Fibroblast of lung (primary cell): ENCODE data around the gene ATF6B. TPM values are rescaled to one million over a fixed set of nuclear protein-coding genes. Genes with fewer than 3 reads are reported as not detected.
"Not testable (repeated sequence)": the region's sequence is repeated elsewhere in the genome, so short reads cannot be mapped to it uniquely, and the experiment has no call there.

ENCODE experiments used
- DNase-seq, 2 donors: peaks; one replicate each; pipeline versions ENCODE4 v3.0.0 to v3.0.0-alpha.2; 2010; ENCODE audit warnings: low read depth in 2 of 2
- H2AFZ ChIP-seq: 2 replicates; pipeline ENCODE4 v1.5.1; 2012; ENCODE audit warnings: low read length, control low read depth, inconsistent platforms
- H3K27ac ChIP-seq: 2 replicates; pipeline ENCODE4 v1.5.1; 2011; ENCODE audit warnings: low read length, control low read depth; ENCODE audit not compliant: insufficient read depth
- H3K27me3 ChIP-seq: 2 replicates; pipeline ENCODE4 v1.5.1; 2011; ENCODE audit warnings: mild to moderate bottlenecking, low read length; ENCODE audit not compliant: control insufficient read depth, insufficient read depth
- H3K36me3 ChIP-seq: 2 replicates; pipeline ENCODE4 v1.5.1; 2011; ENCODE audit warnings: low read length; ENCODE audit not compliant: control insufficient read depth, insufficient read depth
- H3K4me1 ChIP-seq: 2 replicates; pipeline ENCODE4 v1.5.1; 2011; ENCODE audit warnings: low read length; ENCODE audit not compliant: control insufficient read depth, insufficient read depth; ENCODE audit errors: extremely low read depth
- H3K4me2 ChIP-seq: 2 replicates; pipeline ENCODE4 v1.5.1; 2011; ENCODE audit warnings: low read length, control low read depth; ENCODE audit not compliant: insufficient read depth; ENCODE audit errors: extremely low read depth
- H3K4me3 ChIP-seq, 4 experiments: fragments of 200-600 bp in 1 of 4; sonication (generic) in 1 of 4; replicated peaks in 1 of 4; 2 replicates each; pipeline ENCODE4 v1.5.1; 2011 to 2016; ENCODE audit warnings: low read length in 4 of 4, low read depth in 3 of 4, mild to moderate bottlenecking in 3 of 4, control low read depth in 2 of 4, inconsistent platforms in 1 of 4, mixed read lengths in 1 of 4; ENCODE audit not compliant: insufficient read depth in 1 of 4; ENCODE audit errors: control extremely low read depth in 1 of 4
- H3K79me2 ChIP-seq: 2 replicates; pipeline ENCODE4 v1.5.1; 2012; ENCODE audit warnings: mild to moderate bottlenecking, low read length, inconsistent platforms; ENCODE audit not compliant: control insufficient read depth, insufficient read depth
- H3K9ac ChIP-seq: 2 replicates; pipeline ENCODE4 v1.5.1; 2011; ENCODE audit warnings: mild to moderate bottlenecking, low read length, control low read depth; ENCODE audit not compliant: insufficient read depth
- H3K9me3 ChIP-seq: 2 replicates; pipeline ENCODE4 v1.5.1; 2012; ENCODE audit warnings: low read depth, low read length; ENCODE audit not compliant: control insufficient read depth, insufficient read depth
- H4K20me1 ChIP-seq: 2 replicates; pipeline ENCODE4 v1.5.1; 2011; ENCODE audit warnings: low read length; ENCODE audit not compliant: control insufficient read depth, insufficient read depth; ENCODE audit errors: extremely low read depth
- CTCF ChIP-seq, 2 donors: IDR thresholded peaks in 1 of 2; conservative IDR thresholded peaks in 1 of 2; 1 replicate in 1 of 2; 2 replicates in 1 of 2; pipeline ENCODE4 v1.5.1; 2011 to 2012; ENCODE audit warnings: low read length in 2 of 2, control low read depth in 1 of 2, inconsistent platforms in 1 of 2, low read depth in 1 of 2, mild to moderate bottlenecking in 1 of 2
- EZH2 ChIP-seq: IDR thresholded peaks from 2 replicates; pipeline ENCODE4 v1.5.1; 2012; ENCODE audit warnings: low read length, control low read depth, mild to moderate bottlenecking; ENCODE audit errors: missing control alignments
- polyA plus RNA-seq, 2 donors: library from polyadenylated mRNA; depleted of rRNA in 1 of 2; stranded (reverse) in 1 of 2; unstranded in 1 of 2; fragments of >200 nt; gene quantifications; 2 replicates each; pipeline ENCODE4 v1.2.1, GENCODE V29; 2011 to 2012; ENCODE audit warnings: missing spikeins in 1 of 2
- total RNA-seq: library from RNA; depleted of rRNA; stranded (reverse); fragments of >200 nt; gene quantifications from 2 replicates; pipeline ENCODE4 v1.2.1, GENCODE V29; 2014

The ATF6B gene
- total and polyA plus RNA-seq, 2 donors (not counting 1 experiment from before 2014, with no cell fraction given), result 15.7 to 36.2 TPM

DNA sequence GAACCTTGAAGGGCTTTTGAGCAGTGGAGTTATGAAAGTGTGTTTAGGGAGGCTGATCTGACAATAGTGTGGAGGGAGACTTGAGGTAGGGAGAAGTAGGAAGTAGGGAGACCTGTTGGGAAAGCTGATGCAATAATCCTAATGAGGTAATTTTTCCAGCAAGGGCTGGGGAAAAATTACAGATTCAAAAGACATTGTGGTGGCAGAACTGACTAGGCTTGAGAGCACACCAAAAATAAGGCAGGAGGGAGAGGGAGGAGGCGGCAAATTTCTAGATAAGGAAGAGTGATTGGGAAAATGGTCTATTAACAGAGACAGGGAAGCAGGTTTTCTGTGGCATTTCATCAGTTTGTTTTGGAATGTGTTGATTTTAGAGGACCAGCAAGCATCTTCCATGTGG lies 18.2 kb upstream of the ATF6B start:
- Histone ChIP-seq H3K4me2 (no peak overlapping the region), H3K9me3 (no peaks in the 10 kb centered on the region), H2AFZ (no peak overlapping the region), H3K27ac (no peak overlapping the region), H3K4me3 (no peak overlapping the region), H3K79me2 (no peaks in the 10 kb centered on the region), H3K27me3 (no peaks in the 10 kb centered on the region), H3K36me3 (no peaks in the 10 kb centered on the region), H3K9ac (no peak overlapping the region), H4K20me1 (no peaks in the 10 kb centered on the region), H3K4me1 (no peaks in the 10 kb centered on the region)
- DNase-seq, result no peak
- TF ChIP-seq EZH2 (no peak), CTCF (conservative IDR thresholded peaks at IDR 0.05 in 1 of 2, IDR thresholded peaks at IDR 0.05 in 1 of 2; ENCODE audit: low read depth in 1 of 2, low read length in 2 of 2) (no peak)

DNA sequence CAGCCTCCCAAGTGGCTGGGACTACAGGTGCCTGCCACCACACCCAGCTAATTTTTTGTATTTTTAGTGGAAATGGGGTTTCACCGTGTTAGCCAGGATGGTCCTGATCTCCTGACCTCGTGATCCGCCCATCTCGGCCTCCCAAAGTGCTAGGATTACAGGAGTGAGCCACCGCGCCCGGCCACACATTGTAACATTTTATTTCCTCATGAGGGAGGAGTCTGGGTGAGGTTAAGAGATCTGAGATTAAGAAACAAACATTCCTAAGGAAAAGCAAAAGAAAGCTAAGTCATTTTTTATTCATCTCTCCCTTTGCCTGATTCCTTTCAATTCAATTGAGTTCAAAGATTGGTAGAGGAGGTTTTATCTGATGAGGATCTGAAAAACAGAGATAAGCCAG lies 16.2 kb upstream of the ATF6B start:
- H4K20me1 ChIP-seq, H3K4me2 ChIP-seq, H3K27ac ChIP-seq, H2AFZ ChIP-seq, H3K27me3 ChIP-seq, H3K9me3 ChIP-seq, H3K79me2 ChIP-seq, H3K4me1 ChIP-seq, H3K9ac ChIP-seq, H3K4me3 ChIP-seq, H3K36me3 ChIP-seq, DNase-seq: not testable (repeated sequence)

GRCh38 chr6:32140420-32141046 lies 12.5 kb upstream of the ATF6B start:
- no peaks in the 10 kb centered on the region for H3K9me3 ChIP-seq
- H3K4me3 ChIP-seq, result no peak overlapping the region
- DNase-seq, result no peak
- no peak overlapping the region for H2AFZ ChIP-seq
- H3K9ac ChIP-seq, result no peak overlapping the region
- no peaks in the 10 kb centered on the region for H3K36me3 ChIP-seq
- TF ChIP-seq EZH2, result no peak
- no peak for TF ChIP-seq CTCF (conservative IDR thresholded peaks at IDR 0.05 in 1 of 2, IDR thresholded peaks at IDR 0.05 in 1 of 2; ENCODE audit: low read depth in 1 of 2, low read length in 2 of 2)
- no peaks in the 10 kb centered on the region for H3K27me3 ChIP-seq
- H3K79me2 ChIP-seq, result no peaks in the 10 kb centered on the region
- no peak overlapping the region for H3K27ac ChIP-seq
- H4K20me1 ChIP-seq, result no peaks in the 10 kb centered on the region
- no peak overlapping the region for H3K4me2 ChIP-seq
- no peaks in the 10 kb centered on the region for H3K4me1 ChIP-seq
